Mucosa of stomach (tissue), 1 donor: ENCODE results near the gene GUCY1B1.

Experiments
- H3K27me3 ChIP-seq: one replicate; pipeline ENCODE4 v1.7.0; 2013; ENCODE audit warnings: mild to moderate bottlenecking, low read length; ENCODE audit not compliant: control insufficient read depth, insufficient read depth
- H3K36me3 ChIP-seq: one replicate; pipeline ENCODE4 v1.7.0; 2013; ENCODE audit warnings: low read length; ENCODE audit not compliant: control insufficient read depth, insufficient read depth
- H3K4me1 ChIP-seq: one replicate; pipeline ENCODE4 v1.7.0; 2013; ENCODE audit warnings: mild to moderate bottlenecking, low read length; ENCODE audit not compliant: control insufficient read depth, insufficient read depth
- H3K4me3 ChIP-seq: one replicate; pipeline ENCODE4 v1.7.0; 2013; ENCODE audit warnings: low read length
- H3K9ac ChIP-seq: one replicate; pipeline ENCODE4 v1.7.0; 2013; ENCODE audit warnings: mild to moderate bottlenecking, low read length, moderate library complexity
- H3K9me3 ChIP-seq: one replicate; pipeline ENCODE4 v1.7.0; 2013; ENCODE audit warnings: mild to moderate bottlenecking, low read length, moderate library complexity; ENCODE audit not compliant: control insufficient read depth
- donor health status: Pancreatic carcinoma.

Gene GUCY1B1

DNA sequence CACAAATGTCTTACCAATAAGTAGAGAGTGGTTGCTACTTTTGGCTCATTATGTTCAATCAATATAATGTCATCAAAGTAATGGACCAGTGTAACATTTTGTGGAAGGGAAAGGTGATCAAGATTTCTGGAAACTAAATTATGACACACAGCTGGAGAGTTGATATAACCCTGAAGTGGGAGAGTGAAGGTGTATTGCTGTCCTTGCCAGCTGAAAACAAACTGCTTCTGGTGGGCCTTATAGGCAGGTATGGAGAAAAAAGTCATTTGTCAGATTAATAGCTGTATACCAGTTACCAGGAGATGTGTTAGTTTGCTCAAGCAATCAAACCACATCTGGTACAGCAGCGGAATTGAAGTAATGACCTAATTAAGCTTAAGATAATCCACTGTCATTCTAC, 17.3 kb upstream of the GUCY1B1 start:
- no peaks in the 10 kb centered on the region for H3K27me3 ChIP-seq
- H3K9me3 ChIP-seq = no peaks in the 10 kb centered on the region
- no peaks in the 10 kb centered on the region for H3K4me1 ChIP-seq
- no peaks in the 10 kb centered on the region for H3K36me3 ChIP-seq
- no peak overlapping the region for H3K9ac ChIP-seq
- no peak overlapping the region for H3K4me3 ChIP-seq

DNA sequence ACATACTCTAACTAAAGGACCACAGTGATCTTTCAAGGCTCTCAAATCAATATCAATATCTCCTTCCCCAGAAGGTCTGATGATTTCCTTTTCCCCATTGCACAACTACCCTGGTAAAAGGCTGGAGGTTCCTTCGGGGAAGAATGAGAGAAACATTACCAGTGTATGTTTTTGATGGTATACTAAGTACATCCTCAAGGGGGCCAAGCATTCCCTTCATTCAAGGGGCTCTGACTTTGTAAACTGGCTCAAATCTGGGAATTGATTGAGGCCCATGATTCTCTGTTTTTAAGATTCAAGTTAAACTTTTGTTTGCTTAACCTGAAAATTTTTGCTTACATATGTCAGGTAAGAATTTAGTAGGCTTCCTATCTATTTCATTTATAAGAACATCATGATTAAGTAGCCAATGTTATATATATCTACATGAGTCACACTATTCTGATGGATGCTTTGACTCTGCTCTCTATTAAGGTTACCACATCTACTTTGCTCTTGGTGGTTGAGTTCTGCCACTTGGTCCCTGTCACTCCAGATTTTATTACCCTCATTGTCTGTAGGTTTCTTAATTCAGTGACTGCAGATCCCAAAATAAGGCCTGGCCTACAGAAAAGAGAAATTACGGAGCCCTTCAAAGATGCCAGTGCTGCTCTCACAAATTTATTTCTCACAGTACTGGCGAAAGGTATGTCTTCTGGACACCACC, 16.4 kb upstream of the GUCY1B1 start:
- H3K4me3 ChIP-seq = no peak overlapping the region
- no peak overlapping the region for H3K9ac ChIP-seq
- H3K9me3 ChIP-seq = no peaks in the 10 kb centered on the region
- H3K27me3 ChIP-seq = no peaks in the 10 kb centered on the region
- H3K4me1 ChIP-seq = no peaks in the 10 kb centered on the region
- H3K36me3 ChIP-seq = no peaks in the 10 kb centered on the region

DNA sequence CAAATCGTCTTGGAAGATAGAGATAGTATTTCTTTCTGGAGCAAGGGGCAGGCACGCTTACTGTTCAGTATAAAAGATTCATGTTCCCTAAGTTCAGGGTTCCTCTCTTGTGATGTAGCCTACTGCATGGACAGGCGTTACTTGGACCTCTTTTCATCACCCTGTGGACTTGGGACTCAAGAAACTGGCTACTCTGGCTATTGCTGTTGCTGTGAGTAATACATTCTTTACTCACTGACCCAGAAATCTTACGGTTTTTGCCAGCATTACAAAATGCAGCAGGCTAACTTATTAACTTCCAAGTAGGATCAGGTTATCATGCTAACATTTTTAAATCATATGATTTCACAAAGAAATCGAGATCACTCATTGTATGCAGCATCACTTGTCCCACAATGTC, 12.8 kb upstream of the GUCY1B1 start:
- Histone ChIP-seq H3K36me3 (no peaks in the 10 kb centered on the region), H3K4me1 (no peaks in the 10 kb centered on the region)

DNA sequence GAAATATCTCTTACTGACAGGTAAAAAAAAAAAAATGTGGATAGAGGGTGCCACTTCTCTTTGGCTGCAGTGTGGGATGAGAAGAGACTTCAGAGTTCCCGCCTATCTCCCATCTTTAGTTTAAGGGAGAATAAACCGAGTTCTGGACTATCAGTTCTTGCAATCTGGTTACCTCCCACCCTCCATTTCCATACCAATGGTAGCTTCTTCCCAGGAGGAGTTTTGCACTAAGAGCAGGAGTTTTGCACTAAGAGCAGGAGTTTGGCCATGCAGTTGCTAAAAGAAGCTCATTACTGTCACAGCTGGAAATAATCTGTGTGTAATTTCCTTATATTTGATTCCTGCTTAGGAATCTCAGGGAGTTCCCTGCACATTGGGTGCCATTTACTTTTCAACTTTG, 10.8 kb upstream of the GUCY1B1 start:
- Histone ChIP-seq H3K27me3 (no peaks in the 10 kb centered on the region), H3K36me3 (no peaks in the 10 kb centered on the region), H3K4me3 (no peak overlapping the region), H3K9ac (no peak overlapping the region), H3K4me1 (no peaks in the 10 kb centered on the region), H3K9me3 (no peaks in the 10 kb centered on the region)

More for the DNA sequence above, 12.8 kb upstream of the GUCY1B1 start:
- Histone ChIP-seq H3K9me3 (no peaks in the 10 kb centered on the region), H3K9ac (no peak overlapping the region), H3K27me3 (no peaks in the 10 kb centered on the region), H3K4me3 (no peak overlapping the region)

GRCh38 chr4:155749041-155749440, 9.8 kb upstream of the GUCY1B1 start:
- Histone ChIP-seq H3K9ac (no peak overlapping the region), H3K4me3 (no peak overlapping the region), H3K4me1 (no peaks in the 10 kb centered on the region), H3K9me3 (no peaks in the 10 kb centered on the region), H3K36me3 (no peaks in the 10 kb centered on the region), H3K27me3 (no peaks in the 10 kb centered on the region)

GRCh38 chr4:155751569-155751968, 7.3 kb upstream of the GUCY1B1 start:
- H3K27me3 ChIP-seq = no peaks in the 10 kb centered on the region
- no peaks in the 10 kb centered on the region for H3K4me1 ChIP-seq
- H3K36me3 ChIP-seq = no peaks in the 10 kb centered on the region
- H3K4me3 ChIP-seq = no peak overlapping the region
- no peak overlapping the region for H3K9ac ChIP-seq
- no peaks in the 10 kb centered on the region for H3K9me3 ChIP-seq

GRCh38 chr4:155757745-155758265, 1.0 kb upstream of the GUCY1B1 start:
- Histone ChIP-seq H3K27me3 (peaks cover 27% of the 10 kb centered on the region), H3K9ac (no peak overlapping the region), H3K9me3 (no peaks in the 10 kb centered on the region), H3K4me3 (no peak overlapping the region), H3K4me1 (no peaks in the 10 kb centered on the region), H3K36me3 (no peaks in the 10 kb centered on the region)

- H3K4me1 ChIP-seq = no peaks in the 10 kb centered on the region
- peaks cover 27% of the 10 kb centered on the region for H3K27me3 ChIP-seq
- peak overlapping the region; percentile 36 for H3K4me3 ChIP-seq
- peak overlapping the region; percentile 34 for H3K9ac ChIP-seq
- no peaks in the 10 kb centered on the region for H3K9me3 ChIP-seq
- H3K36me3 ChIP-seq = no peaks in the 10 kb centered on the region
Measured at GRCh38 chr4:155759372-155760252, 791 bp downstream of the GUCY1B1 start.

DNA sequence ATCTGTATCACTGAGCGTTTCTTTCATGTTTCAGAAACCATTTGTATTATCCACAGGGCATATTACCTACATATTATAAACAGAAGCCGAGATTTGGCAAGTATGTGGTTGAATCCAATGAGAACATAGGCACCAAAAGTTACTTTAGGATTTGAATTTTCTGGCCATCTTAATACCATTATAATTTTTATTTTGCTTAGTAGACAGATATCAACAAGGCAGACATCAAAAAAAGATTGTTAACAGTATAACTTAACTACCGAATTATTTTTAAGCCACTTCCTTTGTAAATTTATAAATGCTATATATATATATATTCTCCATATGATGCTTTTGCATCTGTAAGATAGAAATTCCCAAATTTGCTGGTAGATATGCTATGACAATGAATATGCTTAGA, 2.2 kb downstream of the GUCY1B1 start:
- H3K9me3 ChIP-seq = no peaks in the 10 kb centered on the region
- H3K27me3 ChIP-seq = peaks cover 27% of the 10 kb centered on the region
- no peak overlapping the region for H3K4me3 ChIP-seq
- H3K36me3 ChIP-seq = no peaks in the 10 kb centered on the region
- H3K9ac ChIP-seq = no peak overlapping the region
- no peaks in the 10 kb centered on the region for H3K4me1 ChIP-seq

DNA sequence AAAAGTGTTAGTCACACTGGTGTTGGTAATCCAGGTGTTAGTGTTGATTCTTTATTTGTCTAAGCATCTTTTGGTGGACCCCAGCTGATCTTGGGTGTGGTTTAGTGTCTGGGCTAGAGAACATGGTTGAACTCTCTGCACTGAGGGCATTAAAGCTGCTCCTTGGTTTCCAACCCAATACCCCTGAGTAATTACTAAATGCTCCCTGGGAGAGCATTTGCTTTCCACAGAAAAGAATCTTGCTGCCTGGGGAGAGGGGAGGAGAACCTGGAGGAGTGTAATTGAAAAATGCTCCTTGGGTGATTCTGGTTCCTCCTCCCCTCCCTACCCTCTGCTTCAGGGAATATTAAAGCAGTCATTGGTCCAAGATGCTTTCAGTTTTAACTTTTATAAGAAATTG, 3.1 kb downstream of the GUCY1B1 start:
- Histone ChIP-seq H3K9me3 (no peaks in the 10 kb centered on the region), H3K9ac (no peak overlapping the region), H3K4me1 (no peaks in the 10 kb centered on the region), H3K36me3 (no peaks in the 10 kb centered on the region), H3K27me3 (peaks cover 27% of the 10 kb centered on the region), H3K4me3 (no peak overlapping the region)

DNA sequence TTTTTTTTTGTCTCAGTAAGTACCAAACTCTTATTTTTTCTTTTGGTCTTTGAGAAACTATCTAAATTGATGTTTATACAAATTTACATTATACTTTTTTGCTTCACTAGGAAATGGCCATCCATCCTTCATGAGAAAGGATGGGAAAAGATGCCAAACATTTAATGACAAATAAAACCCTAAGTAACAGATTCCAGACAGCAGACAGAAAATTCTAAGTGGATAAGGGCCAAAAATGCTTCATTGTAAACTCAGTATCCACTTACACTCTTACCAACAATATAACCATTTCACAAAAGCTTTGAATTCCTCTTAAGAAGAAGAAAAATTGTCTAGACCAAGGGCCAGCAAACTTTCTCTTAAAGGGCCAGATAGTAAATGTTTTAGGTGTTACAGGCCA, 3.5 kb downstream of the GUCY1B1 start:
- no peaks in the 10 kb centered on the region for H3K4me1 ChIP-seq
- H3K9ac ChIP-seq = no peak overlapping the region
- H3K27me3 ChIP-seq = peaks cover 27% of the 10 kb centered on the region
- no peak overlapping the region for H3K4me3 ChIP-seq
- H3K36me3 ChIP-seq = no peaks in the 10 kb centered on the region
- H3K9me3 ChIP-seq = no peaks in the 10 kb centered on the region

- Histone ChIP-seq H3K9ac (no peak overlapping the region), H3K36me3 (no peaks in the 10 kb centered on the region), H3K9me3 (no peaks in the 10 kb centered on the region), H3K4me3 (no peak overlapping the region), H3K4me1 (no peaks in the 10 kb centered on the region), H3K27me3 (peaks cover 20% of the 10 kb centered on the region)
Measured at GRCh38 chr4:155763551-155763950, 4.7 kb downstream of the GUCY1B1 start.
